Common myeloid progenitor, CD34-positive (primary cell): Measurements from ENCODE around the gene LCE1A.

Experiments
- CTCF ChIA-PET: fragments of 350-600 bp; sonication (Branson Sonifier 250); formaldehyde crosslinking; loops from one replicate; lab custom pipeline; 2021; ENCODE audit warnings: antibody characterized with exemption; lab: Charles Lee
- POLR2A ChIA-PET: fragments of 350-600 bp; sonication (Branson Sonifier 250); formaldehyde crosslinking; loops from one replicate; lab custom pipeline; 2021; ENCODE audit warnings: antibody characterized with exemption; lab: Charles Lee
- DNase-seq, 3 donors: peaks; one replicate each; pipeline versions ENCODE4 v3.0.0 to v3.0.0-alpha.2; 2013
- H3K27ac ChIP-seq, 2 experiments: 1 replicate in 1 of 2; 2 replicates in 1 of 2; pipeline ENCODE4 v1.7.0; 2013; ENCODE audit warnings: inconsistent platforms in 2 of 2, low read length in 2 of 2, mild to moderate bottlenecking in 2 of 2, low read depth in 1 of 2, moderate library complexity in 1 of 2; ENCODE audit not compliant: severe bottlenecking in 2 of 2, insufficient read depth in 1 of 2, poor library complexity in 1 of 2
- H3K27me3 ChIP-seq, 5 experiments: replicated peaks in 2 of 5; 1 replicate in 3 of 5; 2 replicates in 2 of 5; pipeline versions ENCODE4 v1.6.1 to v1.7.0; 2013; ENCODE audit warnings: low read length in 4 of 5, mild to moderate bottlenecking in 2 of 5, moderate library complexity in 2 of 5, inconsistent platforms in 1 of 5; ENCODE audit not compliant: insufficient read depth in 5 of 5, control insufficient read depth in 4 of 5
- H3K36me3 ChIP-seq, 4 experiments: 1 replicate in 2 of 4; 2 replicates in 2 of 4; pipeline versions ENCODE4 v1.6.1 to v1.7.0; 2013; ENCODE audit warnings: low read length in 3 of 4, control low read depth in 1 of 4, mild to moderate bottlenecking in 1 of 4; ENCODE audit not compliant: control insufficient read depth in 4 of 4, insufficient read depth in 4 of 4
- H3K4me1 ChIP-seq, 4 experiments: 1 replicate in 3 of 4; 2 replicates in 1 of 4; pipeline versions ENCODE4 v1.6.1 to v1.7.1; 2013; ENCODE audit warnings: low read length in 3 of 4, mild to moderate bottlenecking in 3 of 4, control low read depth in 1 of 4, inconsistent platforms in 1 of 4, moderate library complexity in 1 of 4; ENCODE audit not compliant: control insufficient read depth in 4 of 4, insufficient read depth in 4 of 4; ENCODE audit errors: control extremely low read depth in 1 of 4
- H3K4me3 ChIP-seq, 7 experiments: 1 replicate in 4 of 7; 2 replicates in 3 of 7; pipeline versions ENCODE4 v1.5.1 to v1.7.0; 2013; ENCODE audit warnings: mild to moderate bottlenecking in 7 of 7, low read length in 6 of 7, moderate library complexity in 6 of 7, inconsistent platforms in 2 of 7, low read depth in 2 of 7, control low read depth in 1 of 7; ENCODE audit not compliant: insufficient read depth in 4 of 7, control insufficient read depth in 1 of 7; ENCODE audit errors: extremely low read depth in 1 of 7
- H3K9me3 ChIP-seq, 5 experiments: 1 replicate in 4 of 5; 2 replicates in 1 of 5; pipeline versions ENCODE4 v1.6.1 to v1.7.1; 2013; ENCODE audit warnings: low read length in 4 of 5, mild to moderate bottlenecking in 2 of 5, inconsistent platforms in 1 of 5, low read depth in 1 of 5, moderate library complexity in 1 of 5; ENCODE audit not compliant: control insufficient read depth in 4 of 5, insufficient read depth in 2 of 5; ENCODE audit errors: control extremely low read depth in 1 of 5
- WGBS: methylation state at CpG from one replicate; pipeline ENCODE4 v1.1.5; 2013; ENCODE audit not compliant: insufficient coverage; 5-methylcytosine and 5-hydroxymethylcytosine counted together

Gene LCE1A

DNA sequence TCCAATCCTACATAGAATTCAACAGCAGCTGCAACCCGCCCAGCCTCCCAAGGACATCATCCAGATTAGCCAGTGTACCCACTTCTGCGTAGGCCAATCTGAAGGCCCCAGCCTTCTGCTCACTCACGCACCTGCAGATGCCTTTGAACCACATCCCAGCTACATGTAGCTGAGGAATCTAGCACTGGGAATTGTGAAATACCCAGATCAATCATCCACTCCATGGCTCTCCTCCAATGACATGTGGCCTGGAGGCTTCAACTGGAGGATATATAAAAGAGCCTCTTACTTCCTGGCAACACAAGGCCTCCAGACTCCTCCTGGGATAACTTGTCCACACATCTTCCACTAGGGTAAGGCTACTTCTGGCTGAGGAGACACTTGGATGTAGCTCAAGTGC is 15.3 kb downstream of the LCE1A start, which contains the start of gene LCE6A:
Gene LCE6A, plus strand, starts transcription at position 301 of the 400 bp plus-strand sequence. CDS start 665 bp downstream, outside the sequence.
- Histone ChIP-seq H3K36me3 (no peaks in the 10 kb centered on the region), H3K27ac (no peak within 1 kb of the TSS), H3K4me3 (no peak within 1 kb of the TSS), H3K9me3 (no peaks in the 10 kb centered on the region), H3K4me1 (no peaks in the 10 kb centered on the region), H3K27me3 (peaks cover 0 to 11% (median 2%) of the 10 kb centered on the region in 5 experiments)
- POLR2A ChIA-PET: no interaction called here
- no peak for DNase-seq
- WGBS: 95% methylated on average over 3 of the region's 3 CpGs
- CTCF ChIA-PET: no interaction called here

DNA sequence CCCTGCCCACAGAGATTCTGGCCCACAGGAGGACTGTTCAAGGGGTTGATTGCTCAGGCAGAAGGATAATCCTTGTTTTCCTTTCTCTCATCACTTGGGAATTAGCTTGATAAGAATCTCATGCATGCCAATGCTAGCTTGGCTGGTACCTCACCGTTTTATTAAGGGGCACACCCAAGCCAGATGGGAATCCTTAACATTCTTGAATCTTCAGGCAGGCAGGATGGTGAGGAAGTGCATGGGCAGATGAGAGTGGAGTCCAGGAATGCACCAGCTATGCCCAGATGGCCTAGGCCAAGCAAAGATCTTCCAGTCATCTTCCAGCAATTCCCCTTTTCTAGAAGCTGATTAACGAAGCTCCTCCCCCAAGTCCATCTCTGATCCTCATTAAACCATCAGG is 28.4 kb downstream of the LCE1A start:
- Histone ChIP-seq H3K27ac (no peak overlapping the region), H3K27me3 (no peaks in the 10 kb centered on the region), H3K4me1 (no peaks in the 10 kb centered on the region), H3K36me3 (no peaks in the 10 kb centered on the region), H3K4me3 (no peak overlapping the region), H3K9me3 (no peaks in the 10 kb centered on the region)
- DNase-seq: no peak
- 68% methylated on average over 2 of the region's 2 CpGs for WGBS
- ChIA-PET CTCF (interaction anchor here (1.2 kb wide), 1 partner anchor 13 kb away, joined by 3 read pairs; no protein-coding TSS in a partner anchor), POLR2A (no interaction called here)

DNA sequence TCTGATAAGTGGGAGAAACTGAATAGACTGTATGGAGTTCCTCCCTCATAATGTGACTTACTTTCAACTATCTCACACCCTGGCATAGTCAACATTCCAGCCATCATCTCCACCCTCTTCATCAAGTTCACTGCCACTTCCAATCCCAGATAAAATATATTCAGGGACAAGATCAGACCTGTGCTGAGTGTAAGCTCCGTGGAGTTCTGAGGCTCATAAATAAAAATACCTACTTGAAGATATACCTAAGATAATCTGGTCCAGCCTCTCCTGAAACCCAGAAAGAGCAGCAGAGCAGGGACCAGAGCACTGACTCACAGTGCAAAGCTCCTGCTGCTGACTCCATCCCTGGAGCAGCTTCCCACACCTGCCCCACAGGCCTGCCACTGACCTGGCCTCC is 30.8 kb downstream of the LCE1A start:
- DNase-seq: no peak
- Histone ChIP-seq H3K4me3 (no peak overlapping the region), H3K36me3 (no peaks in the 10 kb centered on the region), H3K27ac (no peak overlapping the region), H3K27me3 (peaks cover 0 to 6% (median under 1%) of the 10 kb centered on the region in 5 experiments), H3K9me3 (no peaks in the 10 kb centered on the region), H3K4me1 (no peaks in the 10 kb centered on the region)
- POLR2A ChIA-PET: no interaction called here
- WGBS: no CpG with 5 or more reads among the region's 1 CpG
- CTCF ChIA-PET: no interaction called here

DNA sequence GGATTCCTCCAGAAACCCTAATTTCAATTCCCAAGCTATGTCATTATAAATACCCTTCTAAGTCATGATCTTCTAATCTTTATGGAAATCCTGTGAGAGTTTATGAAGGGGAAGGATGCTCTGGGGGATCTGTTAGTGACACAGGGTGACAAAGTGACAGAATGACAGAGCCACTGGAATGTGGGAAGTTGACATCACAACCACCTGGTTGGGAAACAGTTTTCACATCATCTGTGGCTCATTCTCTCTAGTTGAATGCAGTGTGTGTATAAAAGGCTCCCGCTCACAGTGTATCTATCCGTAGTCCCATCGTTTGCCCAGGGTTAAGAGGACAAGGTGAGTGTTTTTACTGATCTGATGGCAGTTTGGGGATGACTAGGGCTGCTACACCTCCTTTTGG is 32.4 kb downstream of the LCE1A start, which contains the start of gene LCE7A:
Gene LCE7A, plus strand, starts transcription at position 301 of the 400 bp plus-strand sequence. CDS start 702 bp downstream, outside the sequence.
- DNase-seq: no peak
- Histone ChIP-seq H3K27me3 (peaks cover 0 to 10% (median 4%) of the 10 kb centered on the region in 5 experiments), H3K4me1 (no peaks in the 10 kb centered on the region), H3K9me3 (no peaks in the 10 kb centered on the region), H3K27ac (no peak within 1 kb of the TSS), H3K4me3 (no peak within 1 kb of the TSS), H3K36me3 (no peaks in the 10 kb centered on the region)
- CTCF ChIA-PET: no interaction called here
- WGBS: 94% methylated on average over 3 of the region's 3 CpGs
- POLR2A ChIA-PET: no interaction called here

DNA sequence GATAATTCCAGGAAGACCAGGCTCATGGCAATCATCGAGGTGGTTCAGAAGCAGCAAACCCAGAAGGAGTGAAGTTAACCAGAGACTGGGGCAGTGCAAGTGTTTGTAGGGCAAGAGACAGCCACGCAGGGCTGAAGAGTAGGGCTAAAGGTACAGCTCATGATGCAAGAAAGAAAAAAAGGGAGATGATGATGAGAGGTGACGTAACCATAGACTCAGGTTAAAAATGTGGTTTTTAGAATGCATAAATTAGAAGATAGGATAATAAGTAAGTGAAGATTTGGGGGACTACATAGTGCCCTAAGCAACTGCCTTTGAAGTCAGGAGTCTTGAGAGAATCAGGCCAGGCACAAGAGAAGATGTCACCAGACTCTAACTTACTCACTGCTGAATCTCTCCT is 32.9 kb downstream of the LCE1A start:
- H3K4me3 ChIP-seq: no peak overlapping the region
- H3K4me1 ChIP-seq: no peaks in the 10 kb centered on the region
- peaks cover 0 to 12% (median 4%) of the 10 kb centered on the region in 5 experiments for H3K27me3 ChIP-seq
- ChIA-PET POLR2A (no interaction called here), CTCF (no interaction called here)
- H3K27ac ChIP-seq: no peak overlapping the region
- H3K9me3 ChIP-seq: no peaks in the 10 kb centered on the region
- WGBS: 92% methylated on average over 3 of the region's 3 CpGs
- H3K36me3 ChIP-seq: no peaks in the 10 kb centered on the region
- DNase-seq: no peak

DNA sequence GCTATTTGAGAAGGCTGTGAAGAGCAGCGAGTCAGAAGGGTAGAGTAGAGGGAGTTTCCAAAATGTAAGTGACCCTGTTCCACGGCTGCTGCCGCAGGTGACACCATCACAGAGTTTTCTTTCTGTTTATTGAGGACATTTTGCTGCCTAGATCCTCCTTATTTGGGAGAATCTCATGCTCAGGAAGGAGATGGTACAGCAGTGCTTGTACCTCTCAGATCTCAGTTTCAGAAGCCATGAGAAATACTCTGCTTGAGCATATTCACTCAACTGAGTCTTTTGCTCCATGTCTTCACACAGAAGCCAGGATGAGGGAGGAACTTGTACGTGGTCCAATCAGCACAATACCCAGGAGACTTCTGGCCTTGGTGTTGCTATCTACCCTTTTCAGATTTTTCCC is 34.1 kb downstream of the LCE1A start:
- Histone ChIP-seq H3K4me1 (no peaks in the 10 kb centered on the region), H3K27ac (no peak overlapping the region), H3K27me3 (peaks cover 0 to 12% (median 4%) of the 10 kb centered on the region in 5 experiments), H3K4me3 (no peak overlapping the region), H3K9me3 (no peaks in the 10 kb centered on the region), H3K36me3 (no peaks in the 10 kb centered on the region)
- WGBS: 97% methylated on average over 4 of the region's 4 CpGs
- DNase-seq: no peak
- ChIA-PET CTCF (no interaction called here), POLR2A (no interaction called here)

DNA sequence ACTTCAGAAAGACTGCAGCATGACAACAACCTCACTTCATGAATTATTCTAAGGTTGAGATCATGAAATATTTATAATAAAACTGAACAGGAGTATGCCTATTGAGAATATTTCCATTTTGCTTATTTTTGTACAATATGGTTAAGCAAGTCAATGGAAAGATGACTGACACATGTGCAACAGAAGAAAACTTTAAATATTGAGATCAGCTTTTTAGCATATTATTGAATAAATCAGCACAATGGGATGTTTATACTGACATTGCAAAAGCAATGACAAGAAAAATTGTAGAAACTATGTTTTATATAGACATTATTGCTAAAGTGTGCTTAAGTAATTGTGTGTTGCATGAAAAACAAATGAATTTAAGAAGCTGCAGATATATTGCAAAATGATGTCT is 37.2 kb downstream of the LCE1A start:
- H3K9me3 ChIP-seq: no peaks in the 10 kb centered on the region
- H3K27ac ChIP-seq: no peak overlapping the region
- POLR2A ChIA-PET: no interaction called here
- H3K4me3 ChIP-seq: no peak overlapping the region
- H3K4me1 ChIP-seq: no peaks in the 10 kb centered on the region
- no peak for DNase-seq
- H3K36me3 ChIP-seq: no peaks in the 10 kb centered on the region
- CTCF ChIA-PET: no interaction called here
- H3K27me3 ChIP-seq: peaks cover 0 to 12% (median 4%) of the 10 kb centered on the region in 5 experiments
